Measurements from ENCODE around the gene DYDC1.
"Not testable (repeated sequence)": the region's sequence is repeated elsewhere in the genome, so short reads cannot be mapped to it uniquely, and the experiment has no call there.

The DYDC1 gene

DNA sequence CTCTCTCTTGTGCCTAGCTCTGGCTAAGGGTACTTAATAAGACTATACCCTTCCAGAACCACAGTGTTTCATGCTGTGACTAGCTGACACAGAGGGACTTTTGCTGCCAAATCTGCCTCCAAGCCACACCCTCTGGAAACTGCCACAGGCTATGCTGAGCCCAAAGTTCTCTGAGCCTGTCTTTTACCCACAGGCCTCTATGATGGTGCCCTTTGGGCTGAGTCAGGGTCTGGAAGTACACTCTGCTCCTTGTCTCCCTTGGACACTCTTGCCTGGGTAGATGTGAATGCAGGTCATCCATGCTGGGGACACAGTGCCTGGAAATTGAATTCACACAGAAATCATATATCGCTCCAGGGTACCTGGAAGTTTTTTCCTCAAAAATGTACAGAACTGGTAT is 22.6 kb downstream of the DYDC1 start:
- no peak for DNase-seq

DNA sequence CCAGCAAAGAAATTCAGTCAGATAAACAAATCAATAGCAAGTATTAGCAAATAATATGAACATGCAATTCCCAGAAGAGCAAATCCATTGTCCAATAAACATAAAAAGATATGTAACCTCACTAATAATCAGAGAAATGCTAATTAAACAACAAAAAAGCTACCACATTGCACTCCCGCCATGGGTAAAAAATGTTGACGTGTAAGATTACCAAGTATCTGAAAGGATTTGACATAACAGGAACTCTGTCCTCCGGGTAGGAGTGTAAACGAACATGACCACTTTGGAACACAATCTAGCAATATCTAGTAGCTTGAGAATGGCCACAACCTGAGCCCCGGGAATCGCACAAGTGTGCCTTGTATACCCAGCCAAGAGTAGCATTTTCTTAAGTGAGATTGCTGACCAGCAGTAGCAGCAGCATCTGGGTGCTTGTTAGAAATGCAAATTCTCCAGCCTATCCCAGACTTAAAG is 31.6 kb downstream of the DYDC1 start:
- DNase-seq = no peak

DNA sequence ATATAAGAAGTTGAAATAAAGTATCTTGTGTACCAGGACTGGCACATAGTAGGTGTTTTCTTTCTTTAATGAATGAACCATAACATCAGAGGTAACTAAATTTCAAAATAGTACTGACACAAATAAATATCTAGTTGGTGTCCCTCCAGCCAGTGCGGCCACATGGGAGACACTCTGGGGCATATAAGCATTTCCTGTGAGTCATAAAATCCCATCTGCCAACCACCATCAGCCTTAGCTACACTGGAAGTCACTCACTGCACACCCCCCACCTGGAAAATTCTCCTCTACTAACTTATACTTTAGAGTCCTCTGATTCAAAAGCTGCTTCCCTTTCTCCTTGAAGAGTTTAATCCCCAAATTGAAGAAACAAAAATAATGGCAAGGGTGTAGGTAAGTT is 32.5 kb downstream of the DYDC1 start:
- no peak for DNase-seq

DNA sequence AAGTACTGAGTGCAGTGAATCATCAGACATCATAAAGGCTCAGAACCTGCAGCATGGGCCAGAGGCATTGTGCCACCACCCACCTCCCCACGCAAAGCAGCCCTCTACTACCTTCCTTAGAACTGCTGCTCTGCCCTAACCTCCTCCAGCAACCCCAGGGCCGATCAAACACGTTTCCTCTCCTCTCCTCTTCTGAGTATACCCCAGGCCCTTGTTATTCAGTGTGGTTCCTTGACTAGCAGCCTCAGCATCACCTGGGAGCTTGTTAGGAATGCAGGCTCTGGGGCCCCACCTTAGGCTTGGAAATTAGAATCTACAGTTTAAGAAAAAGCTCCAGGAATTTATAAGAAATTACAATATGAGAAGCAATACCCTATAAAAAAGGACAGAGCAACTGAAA is 33.2 kb downstream of the DYDC1 start:
- DNase-seq = no peak

DNA sequence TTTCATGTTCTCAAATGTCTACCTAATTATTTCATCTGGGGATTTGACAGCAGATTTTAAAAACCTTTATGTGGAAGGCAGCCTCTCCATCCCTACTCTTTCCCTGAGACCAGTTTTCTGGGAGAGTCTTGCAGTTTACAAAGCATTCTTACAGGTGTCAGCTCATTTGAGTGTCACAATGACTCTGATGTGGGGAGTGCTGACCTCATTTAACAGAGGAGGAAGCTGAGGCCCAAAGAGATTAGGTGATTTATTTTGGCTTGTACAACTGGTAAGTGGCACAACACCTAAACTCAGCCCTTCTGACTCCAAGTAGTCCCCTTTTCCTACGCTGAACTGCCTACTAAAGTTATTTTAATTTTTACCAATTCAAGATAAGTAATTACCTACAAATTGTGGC is 33.8 kb downstream of the DYDC1 start:
- no peak for DNase-seq

DNA sequence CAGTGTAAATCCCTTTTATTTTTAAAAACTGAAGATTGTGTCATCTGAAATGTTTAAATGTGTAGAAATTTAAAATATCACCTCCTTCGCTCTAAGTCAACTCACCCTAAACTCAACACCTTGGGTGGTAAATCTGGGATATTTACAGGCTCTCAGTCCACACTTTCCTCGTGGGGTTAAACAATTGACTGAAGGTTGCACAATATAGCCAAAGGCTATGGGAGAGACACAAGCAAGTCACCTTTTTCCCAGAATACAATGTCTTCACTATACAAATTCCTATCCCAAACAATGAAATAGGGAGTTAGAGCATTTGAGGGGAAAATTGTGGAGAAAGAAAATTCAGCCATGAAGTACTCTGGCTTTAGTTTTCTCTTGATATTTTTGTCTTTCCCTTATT is 34.4 kb downstream of the DYDC1 start:
- DNase-seq = no peak

DNA sequence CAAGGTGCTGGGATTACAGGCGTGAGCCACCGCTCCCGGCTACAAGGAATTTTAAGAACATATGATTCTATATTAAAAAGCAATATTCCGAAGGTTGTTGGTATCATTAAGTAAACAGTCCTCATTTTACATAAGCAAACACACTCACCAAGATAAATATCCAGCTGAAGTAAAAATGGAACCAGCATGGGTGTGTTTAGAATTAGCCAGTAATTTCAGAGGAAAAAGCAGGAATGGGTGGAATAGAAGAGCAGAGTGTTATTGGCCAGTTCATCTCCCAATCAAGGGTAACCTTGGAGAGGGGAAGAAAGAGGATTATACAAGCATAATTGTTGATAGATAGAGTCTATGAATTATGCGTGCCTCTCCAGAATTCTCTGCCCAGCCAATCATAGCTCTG is 35.4 kb downstream of the DYDC1 start:
- DNase-seq = no peak

DNA sequence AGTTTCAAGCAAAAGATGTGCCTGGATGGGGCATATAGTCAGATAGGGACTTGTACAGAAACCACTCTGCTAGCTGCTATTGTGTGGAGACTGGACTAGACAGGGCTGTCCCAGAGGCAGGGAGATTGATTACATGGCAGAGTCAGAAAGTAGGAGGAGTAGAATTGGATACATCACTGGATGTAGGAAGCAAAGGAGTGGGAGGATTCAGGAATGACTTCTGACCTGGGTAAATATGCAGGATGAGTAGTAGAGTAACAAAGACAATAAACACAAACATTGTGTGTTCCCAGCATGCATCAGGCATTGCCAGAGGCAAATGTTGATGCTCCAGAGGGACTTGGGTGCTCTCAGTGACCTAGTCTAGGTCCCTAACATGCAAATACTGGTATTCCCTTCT is 36.2 kb downstream of the DYDC1 start:
- DNase-seq = no peak

DNA sequence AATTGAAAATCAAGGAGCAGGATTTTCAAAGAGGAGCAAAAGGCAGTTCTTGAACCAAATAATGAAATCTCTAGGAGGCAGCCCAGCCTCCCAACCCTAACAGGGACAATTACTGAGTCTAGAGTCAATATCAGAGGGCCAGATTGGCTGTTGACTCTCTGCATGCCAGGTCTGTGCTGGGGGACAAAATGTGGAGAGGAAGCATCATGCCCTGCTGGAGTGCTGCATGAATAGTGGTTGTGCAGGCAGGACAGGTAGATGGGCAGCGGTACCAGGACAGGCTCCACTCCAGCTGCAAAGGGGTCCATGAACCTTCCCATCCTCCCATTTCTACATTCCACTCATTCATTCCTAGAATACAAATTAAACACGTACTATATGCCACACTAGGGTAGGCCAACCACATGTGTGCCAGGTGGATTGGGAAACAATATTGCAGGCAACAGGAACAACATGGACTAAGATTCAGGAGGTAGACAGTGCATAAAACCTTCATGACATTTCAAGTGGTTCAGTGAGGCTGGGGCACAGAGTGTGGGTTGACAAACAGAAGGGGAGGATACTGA is 36.7 kb downstream of the DYDC1 start:
- DNase-seq = no peak

DNA sequence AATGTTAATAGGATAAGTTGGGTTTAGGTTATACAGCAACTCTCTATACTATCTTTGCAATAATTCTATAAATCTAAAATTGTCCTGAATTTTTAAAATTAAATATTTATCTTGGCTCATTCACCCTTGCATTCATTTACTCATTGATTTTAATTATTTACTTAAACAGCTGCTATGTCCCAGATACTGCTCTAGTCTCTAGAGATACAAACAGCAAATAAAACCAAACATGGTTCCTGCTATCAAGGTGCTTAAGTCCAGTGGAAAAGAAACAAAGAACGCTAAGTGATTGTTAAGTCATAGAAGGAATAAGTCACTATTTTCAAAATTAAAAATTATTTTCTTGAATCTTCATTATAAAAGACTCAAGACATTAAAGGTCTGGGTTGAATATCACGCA is 37.2 kb downstream of the DYDC1 start:
- no peak for DNase-seq

DNA sequence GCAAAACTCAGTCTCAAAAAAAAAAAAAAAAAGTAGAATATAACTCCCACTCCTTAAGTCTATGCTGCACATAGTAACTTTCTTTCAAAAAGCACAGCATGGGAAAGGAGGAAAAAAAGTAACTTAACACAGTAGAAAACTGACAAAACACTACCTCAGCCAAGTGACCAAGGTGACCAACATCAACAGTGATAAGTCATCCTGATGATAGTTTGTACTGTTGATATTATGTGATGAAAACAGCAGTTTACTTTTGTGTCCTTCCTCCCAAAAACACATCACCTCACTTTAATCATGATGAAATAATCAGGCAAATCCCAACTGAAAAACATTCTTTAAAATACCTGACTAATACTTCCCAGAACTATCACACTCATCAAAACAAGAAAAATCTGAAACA is 37.8 kb downstream of the DYDC1 start:
- DNase-seq = no peak

DNA sequence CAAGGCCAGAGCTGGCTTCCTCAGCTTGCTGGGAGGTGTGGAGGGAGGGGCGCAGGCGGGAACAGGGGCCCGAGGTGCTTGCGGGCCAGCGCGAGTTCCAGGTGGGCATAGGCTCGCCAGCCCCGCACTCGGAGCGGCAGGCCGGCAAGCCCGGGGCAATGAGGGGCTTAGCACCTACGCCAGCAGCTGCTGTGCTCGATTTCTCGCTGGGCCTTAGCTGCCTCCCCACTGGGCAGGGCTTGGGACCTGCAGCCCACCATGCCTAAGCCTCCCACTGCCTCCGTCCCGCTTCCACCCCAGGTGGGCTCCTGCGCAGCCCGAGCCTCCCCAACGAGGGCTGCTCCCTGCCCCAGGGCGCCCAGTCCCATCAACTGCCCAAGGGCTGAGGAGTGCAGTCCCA is 41.2 kb downstream of the DYDC1 start:
- no peak for DNase-seq

DNA sequence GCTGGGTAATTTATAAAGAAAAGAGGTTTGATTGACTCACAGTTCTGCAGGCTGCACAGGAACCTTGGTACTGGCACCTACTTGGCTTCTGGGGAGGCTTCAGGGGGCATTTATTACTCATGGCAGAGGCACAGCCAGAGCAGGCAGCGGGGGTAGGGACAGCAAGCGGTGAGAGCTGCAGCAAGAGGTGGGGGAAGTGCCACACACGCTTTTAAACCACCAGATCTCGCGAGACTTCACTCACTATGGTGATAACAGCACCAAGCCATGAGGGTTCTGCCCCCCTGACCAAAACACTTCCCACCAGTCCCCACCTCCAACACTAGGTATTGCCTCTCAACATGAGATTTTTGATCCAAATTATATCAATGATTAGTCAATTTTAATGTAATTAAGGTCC is 43.0 kb downstream of the DYDC1 start:
- DNase-seq = no peak

DNA sequence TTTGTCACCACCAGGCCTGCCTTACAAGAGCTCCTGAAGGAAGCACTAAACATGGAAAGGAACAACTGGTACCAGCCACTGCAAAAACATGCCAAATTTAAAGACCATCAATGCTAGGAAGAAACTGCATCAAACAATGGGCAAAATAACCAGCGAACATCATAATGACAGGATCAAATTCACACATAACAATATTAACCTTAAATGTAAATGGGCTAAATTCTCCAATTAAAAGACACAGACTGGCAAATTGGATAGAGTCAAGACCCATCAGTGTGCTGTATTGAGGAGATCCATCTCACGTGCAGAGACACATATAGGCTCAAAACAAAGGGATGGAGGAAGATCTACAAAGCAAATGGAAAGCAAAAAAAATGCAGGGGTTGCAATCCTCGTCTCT is 50.6 kb downstream of the DYDC1 start:
- DNase-seq = not testable (repeated sequence)

DNA sequence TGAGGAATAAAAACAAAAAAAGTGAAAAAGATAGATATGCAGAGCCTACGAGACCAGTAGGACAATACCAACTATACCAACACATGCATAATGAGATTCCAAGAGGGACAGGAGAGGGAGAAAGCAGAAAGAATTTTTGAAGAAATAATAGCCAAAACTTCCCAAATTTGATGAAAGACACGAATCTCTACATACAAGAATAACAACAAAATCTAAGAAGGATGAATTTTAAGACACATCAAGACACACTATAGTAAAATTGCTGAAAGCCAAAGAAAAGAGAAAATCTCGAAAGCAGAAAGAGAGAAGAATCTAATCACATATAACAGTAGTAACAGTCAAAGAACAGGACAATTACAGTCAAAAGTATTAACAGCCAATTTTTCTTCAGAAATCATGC is 59.6 kb downstream of the DYDC1 start:
- no peak for DNase-seq

DNA sequence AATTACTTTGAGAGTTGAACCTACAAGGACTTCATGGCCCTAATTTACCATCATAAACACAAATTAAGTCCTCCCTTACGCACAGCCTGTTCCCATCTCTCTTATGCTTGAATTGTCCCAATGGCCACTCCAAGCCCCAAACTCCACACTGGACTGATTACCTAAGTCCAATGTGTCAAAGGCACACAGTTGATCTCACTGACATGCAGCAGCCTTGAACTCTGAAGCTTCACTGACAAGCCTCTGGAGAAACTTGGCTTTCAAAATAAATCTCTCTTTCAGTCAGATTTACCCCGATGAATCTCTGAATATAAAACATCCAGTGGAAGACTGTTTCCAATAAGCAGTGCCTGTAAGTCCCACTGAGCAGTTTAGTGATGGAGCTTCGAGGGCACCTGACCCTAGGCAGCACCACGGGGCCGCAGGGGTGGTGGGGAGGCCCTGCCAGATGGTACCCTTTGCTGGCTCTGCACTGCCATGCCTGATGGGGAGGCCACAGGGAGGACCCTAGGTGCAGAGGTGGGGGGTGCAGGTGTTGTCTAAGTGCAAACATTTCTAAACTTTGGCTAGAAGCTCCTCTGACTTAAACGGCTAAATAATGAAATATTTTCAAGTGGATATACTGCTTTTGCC is 63.8 kb downstream of the DYDC1 start:
- no peak for DNase-seq

DNA sequence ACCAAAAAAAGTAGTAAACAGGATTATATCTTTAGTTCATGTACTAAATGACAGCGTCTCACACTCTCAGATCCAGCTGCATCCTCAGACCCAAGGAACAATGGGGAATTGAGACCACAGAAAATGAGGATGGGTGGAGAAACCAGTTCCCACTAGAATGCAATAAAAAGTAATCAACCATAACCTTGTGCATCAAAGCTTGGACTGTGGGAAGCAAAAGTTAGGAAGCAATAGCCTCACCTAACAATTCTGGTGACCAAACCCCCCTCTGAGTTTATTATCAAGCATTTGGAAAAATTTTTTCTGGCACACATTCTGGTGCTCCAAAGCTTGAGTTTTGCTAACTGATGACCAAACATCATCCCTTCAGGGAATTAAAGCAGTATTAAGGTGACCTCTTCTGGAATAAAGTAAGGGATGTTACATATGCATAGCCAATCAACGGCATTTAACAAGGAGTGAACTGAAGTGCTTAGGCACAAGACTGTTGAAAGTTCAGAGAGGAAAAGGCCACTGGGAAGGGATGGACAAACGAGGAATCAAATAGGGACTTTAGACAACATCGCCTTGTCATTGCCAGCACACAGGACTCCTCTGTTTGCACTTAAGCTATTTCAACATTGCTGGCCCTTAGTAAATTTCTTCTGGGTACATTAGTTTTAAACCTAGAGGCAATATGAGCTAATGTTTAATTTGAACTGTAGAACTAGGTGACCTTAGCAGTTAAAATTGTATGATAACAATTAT is 65.9 kb downstream of the DYDC1 start:
- no peak for DNase-seq

DNA sequence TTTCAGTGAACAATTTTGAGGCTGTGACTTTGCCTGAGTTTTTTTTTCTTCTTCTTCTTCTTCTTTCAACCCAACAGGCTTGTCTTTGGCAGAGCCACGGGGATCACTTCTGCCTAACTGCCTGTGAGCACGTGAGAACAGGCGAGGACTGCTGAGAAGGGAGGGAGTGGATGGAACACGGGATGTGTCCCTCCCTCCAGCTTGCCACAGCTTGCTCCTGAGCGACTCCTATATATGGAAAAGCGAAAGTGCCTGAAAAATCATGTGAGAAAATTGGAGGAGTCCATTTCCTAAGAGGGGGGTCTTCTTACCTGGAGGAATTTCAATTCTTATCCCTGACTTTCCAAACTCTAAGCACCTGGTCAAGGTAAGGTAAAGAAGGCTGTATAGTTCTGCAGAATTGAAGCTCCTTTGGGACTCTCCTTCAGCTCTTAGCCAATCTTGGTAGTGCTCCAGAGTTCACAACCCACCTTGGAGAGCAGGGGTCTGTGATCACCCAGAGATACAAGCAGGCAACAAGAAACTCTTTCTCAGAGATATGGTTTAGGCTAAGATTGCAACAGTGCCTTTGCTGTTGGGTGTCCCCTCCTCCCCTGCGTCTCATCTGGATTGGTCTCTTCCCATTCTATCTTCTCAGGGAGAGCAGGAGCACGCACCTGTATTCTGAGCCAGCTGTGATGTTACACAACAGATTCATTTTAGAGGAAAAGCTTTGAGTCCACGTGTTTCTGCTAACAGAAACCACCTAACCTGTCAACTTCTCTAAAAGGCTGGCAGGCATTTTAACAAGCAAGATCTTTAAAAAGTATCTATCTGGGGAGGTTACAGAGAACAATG is 66.9 kb downstream of the DYDC1 start, which contains the start of gene MAT1A:
MAT1A (minus strand) TSS at position 208 of the 837 bp plus-strand sequence. CDS start 235 bp downstream, outside the sequence.
- no peak for DNase-seq

DNA sequence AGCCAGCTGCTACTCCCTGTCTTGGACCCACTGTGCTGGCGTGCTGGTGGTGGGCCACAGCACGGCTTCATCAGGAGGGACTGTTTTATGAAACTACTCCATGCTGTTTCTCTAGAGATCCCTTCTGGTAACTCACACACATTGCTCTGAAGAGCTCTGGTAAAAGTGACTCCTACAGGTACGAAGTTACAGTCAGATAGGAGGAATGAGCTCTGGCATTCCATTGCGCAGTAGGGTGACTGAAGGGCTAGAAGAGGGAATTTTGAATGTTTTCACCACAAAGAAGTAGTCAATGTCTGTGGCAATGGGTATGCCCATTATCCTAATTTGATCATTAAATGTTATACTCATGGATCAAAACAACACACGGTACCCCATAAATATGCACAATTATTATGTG is 67.7 kb downstream of the DYDC1 start:
- DNase-seq = no peak
